Panc1 (cell line): Measurements from ENCODE around the gene ELOA. TPM values are rescaled to one million over a fixed set of nuclear protein-coding genes. Genes with fewer than 3 reads are reported as not detected.

Experiments
- ATAC-seq: fragments of 200-7000 bp; cut with Tn5 transposase; 2 replicates; pipeline ENCODE4 v1.9.1; 2020; ENCODE audit warnings: mild to moderate bottlenecking, moderate library complexity
- BruUV-seq: library from RNA; stranded (reverse); fragments of 400-500 nt; replicated peaks from 2 replicates; lab custom pipeline; 2021; lab: Mats Ljungman, UMichigan
- CTCF ChIA-PET: fragments of 300-600 bp; sonication (Branson Sonifier 250); formaldehyde crosslinking; loops from one replicate; lab custom pipeline; 2022; ENCODE audit warnings: antibody characterized with exemption; lab: Charles Lee
- POLR2A ChIA-PET: fragments of 300-600 bp; sonication (Branson Sonifier 250); formaldehyde crosslinking; loops from one replicate; lab custom pipeline; 2022; ENCODE audit warnings: antibody characterized with exemption; lab: Charles Lee
- DNase-seq: peaks from one replicate; pipeline ENCODE4 v3.0.0-alpha.2; 2010; ENCODE audit warnings: low read depth, low spot score
- H3K27ac ChIP-seq: 2 replicates; pipeline ENCODE4 v1.5.1; 2011; ENCODE audit warnings: mild to moderate bottlenecking, low read length, inconsistent platforms
- H3K27me3 ChIP-seq: fragments of 200-500 bp; sonication (Bioruptor generic); 2 replicates; pipeline ENCODE4 v1.6.0; 2014; ENCODE audit warnings: low read length, inconsistent platforms; ENCODE audit not compliant: control insufficient read depth, insufficient read depth
- H3K36me3 ChIP-seq: fragments of 200-500 bp; sonication (Bioruptor generic); 2 replicates; pipeline ENCODE4 v1.5.1; 2014; ENCODE audit warnings: inconsistent platforms, mild to moderate bottlenecking, low read length, moderate library complexity; ENCODE audit not compliant: control insufficient read depth, insufficient read depth
- H3K4me1 ChIP-seq: 2 replicates; pipeline ENCODE4 v1.5.1; 2011; ENCODE audit warnings: inconsistent platforms, mild to moderate bottlenecking, low read length, moderate library complexity; ENCODE audit not compliant: control insufficient read depth, insufficient read depth
- H3K4me3 ChIP-seq, 2 experiments: 2 replicates each; pipeline ENCODE4 v1.5.1; 2011 to 2012; ENCODE audit warnings: low read depth in 2 of 2, low read length in 2 of 2, mild to moderate bottlenecking in 2 of 2, inconsistent platforms in 1 of 2, moderate library complexity in 1 of 2
- H3K9me3 ChIP-seq: fragments of 200-500 bp; sonication (Bioruptor generic); 2 replicates; pipeline ENCODE4 v1.5.1; 2014; ENCODE audit warnings: low read depth, mild to moderate bottlenecking, inconsistent platforms, low read length, moderate library complexity; ENCODE audit not compliant: control insufficient read depth, insufficient read depth
- POLR2AphosphoS5 ChIP-seq: IDR thresholded peaks from 2 replicates; pipeline ENCODE4 v1.6.1; 2012; ENCODE audit warnings: mild to moderate bottlenecking, low read depth, low read length, moderate library complexity
- SIN3A ChIP-seq: IDR thresholded peaks from 2 replicates; pipeline ENCODE4 v1.6.1; 2012; ENCODE audit warnings: low read depth, mild to moderate bottlenecking, low read length, moderate library complexity, borderline replicate concordance; ENCODE audit not compliant: insufficient read depth
- TCF7L2 ChIP-seq: IDR thresholded peaks from 2 replicates; pipeline ENCODE4 v1.6.1; 2011; ENCODE audit warnings: mild to moderate bottlenecking, low read depth, low read length, inconsistent platforms
- in situ Hi-C: cut with HindIII; loops from 2 replicates; pipeline ENCODE4 v1.10.0; 2016; ENCODE audit warnings: low sequenced_read_pairs, low pct_unique_long_range_greater_than_20kb
- intact Hi-C: fragments of 100-400 bp; cut with micrococcal nuclease; formaldehyde crosslinking; loops from one replicate; pipeline ENCODE4 v1.10.0; 2022; ENCODE audit not compliant: unreplicated experiment
- total RNA-seq: library from RNA; stranded (reverse); gene quantifications from one replicate; pipeline ENCODE4 v1.2.1, GENCODE V29; 2021; ENCODE audit not compliant: unreplicated experiment
- TF ChIP-seq, protein P1 (sequence below), 2 experiments: IDR thresholded peaks; 2 replicates each; pipeline ENCODE4 v1.6.1; 2011 to 2012; ENCODE audit warnings: low read depth in 2 of 2, control low read depth in 1 of 2, low read length in 1 of 2, mild to moderate bottlenecking in 1 of 2, moderate library complexity in 1 of 2; ENCODE audit not compliant: insufficient read depth in 1 of 2
- TF ChIP-seq, protein P2 (sequence below): fragments of 450-650 bp; IDR thresholded peaks from 2 replicates; pipeline ENCODE4 v1.5.1; 2017; ENCODE audit warnings: mild to moderate bottlenecking

ELOA gene
- total RNA-seq, 1 experiment from 2014 or later = 58.5 TPM

DNA sequence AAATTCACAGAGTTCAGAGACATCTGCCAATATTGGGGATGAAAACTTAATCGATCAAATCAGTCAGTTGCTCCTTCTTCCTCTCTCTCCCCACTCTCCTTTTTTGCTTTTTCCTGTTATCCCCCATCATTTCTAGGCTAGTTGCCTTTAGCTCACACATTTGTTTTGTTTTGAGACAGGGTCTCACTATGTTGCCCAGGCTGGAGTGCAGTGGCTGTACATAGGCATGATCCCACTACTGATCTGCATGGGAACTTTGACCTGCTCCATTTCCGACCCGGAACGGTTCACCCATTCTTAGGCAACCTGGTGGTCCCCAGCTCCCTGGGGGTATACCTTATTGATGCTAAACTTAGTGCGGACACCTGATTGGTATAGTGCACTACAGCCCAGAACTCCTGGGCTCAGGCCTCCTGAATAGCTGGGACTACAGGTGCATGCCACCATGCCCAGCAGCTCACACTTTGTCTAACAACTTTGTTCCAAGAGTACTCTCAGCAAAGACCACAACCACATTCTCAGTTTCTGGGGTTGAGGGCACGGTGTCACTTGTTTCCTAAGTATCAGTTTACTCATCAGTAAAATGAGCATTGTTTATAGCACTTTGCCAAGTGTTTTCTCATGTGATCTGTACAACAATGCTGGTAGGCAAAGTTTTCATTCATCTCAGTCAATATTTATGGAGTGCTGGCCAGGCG is 6.7 kb upstream of the ELOA start:
- Histone ChIP-seq H3K9me3 (no peaks in the 10 kb centered on the region), H3K4me3 (no peak overlapping the region), H3K36me3 (no peaks in the 10 kb centered on the region), H3K4me1 (peaks cover 2% of the 10 kb centered on the region; the same call in 1 of the 2 replicates), H3K27me3 (no peaks in the 10 kb centered on the region), H3K27ac (no peak overlapping the region)
- TF ChIP-seq, protein P1, sequence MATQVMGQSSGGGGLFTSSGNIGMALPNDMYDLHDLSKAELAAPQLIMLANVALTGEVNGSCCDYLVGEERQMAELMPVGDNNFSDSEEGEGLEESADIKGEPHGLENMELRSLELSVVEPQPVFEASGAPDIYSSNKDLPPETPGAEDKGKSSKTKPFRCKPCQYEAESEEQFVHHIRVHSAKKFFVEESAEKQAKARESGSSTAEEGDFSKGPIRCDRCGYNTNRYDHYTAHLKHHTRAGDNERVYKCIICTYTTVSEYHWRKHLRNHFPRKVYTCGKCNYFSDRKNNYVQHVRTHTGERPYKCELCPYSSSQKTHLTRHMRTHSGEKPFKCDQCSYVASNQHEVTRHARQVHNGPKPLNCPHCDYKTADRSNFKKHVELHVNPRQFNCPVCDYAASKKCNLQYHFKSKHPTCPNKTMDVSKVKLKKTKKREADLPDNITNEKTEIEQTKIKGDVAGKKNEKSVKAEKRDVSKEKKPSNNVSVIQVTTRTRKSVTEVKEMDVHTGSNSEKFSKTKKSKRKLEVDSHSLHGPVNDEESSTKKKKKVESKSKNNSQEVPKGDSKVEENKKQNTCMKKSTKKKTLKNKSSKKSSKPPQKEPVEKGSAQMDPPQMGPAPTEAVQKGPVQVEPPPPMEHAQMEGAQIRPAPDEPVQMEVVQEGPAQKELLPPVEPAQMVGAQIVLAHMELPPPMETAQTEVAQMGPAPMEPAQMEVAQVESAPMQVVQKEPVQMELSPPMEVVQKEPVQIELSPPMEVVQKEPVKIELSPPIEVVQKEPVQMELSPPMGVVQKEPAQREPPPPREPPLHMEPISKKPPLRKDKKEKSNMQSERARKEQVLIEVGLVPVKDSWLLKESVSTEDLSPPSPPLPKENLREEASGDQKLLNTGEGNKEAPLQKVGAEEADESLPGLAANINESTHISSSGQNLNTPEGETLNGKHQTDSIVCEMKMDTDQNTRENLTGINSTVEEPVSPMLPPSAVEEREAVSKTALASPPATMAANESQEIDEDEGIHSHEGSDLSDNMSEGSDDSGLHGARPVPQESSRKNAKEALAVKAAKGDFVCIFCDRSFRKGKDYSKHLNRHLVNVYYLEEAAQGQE (IDR thresholded peaks at IDR 0.05; ENCODE audit: insufficient read depth in 1 of 2, low read depth in 2 of 2, low read length in 1 of 2) = no peak
- no peak for TF ChIP-seq SIN3A
- TF ChIP-seq TCF7L2 = no peak
- TF ChIP-seq, protein P2, sequence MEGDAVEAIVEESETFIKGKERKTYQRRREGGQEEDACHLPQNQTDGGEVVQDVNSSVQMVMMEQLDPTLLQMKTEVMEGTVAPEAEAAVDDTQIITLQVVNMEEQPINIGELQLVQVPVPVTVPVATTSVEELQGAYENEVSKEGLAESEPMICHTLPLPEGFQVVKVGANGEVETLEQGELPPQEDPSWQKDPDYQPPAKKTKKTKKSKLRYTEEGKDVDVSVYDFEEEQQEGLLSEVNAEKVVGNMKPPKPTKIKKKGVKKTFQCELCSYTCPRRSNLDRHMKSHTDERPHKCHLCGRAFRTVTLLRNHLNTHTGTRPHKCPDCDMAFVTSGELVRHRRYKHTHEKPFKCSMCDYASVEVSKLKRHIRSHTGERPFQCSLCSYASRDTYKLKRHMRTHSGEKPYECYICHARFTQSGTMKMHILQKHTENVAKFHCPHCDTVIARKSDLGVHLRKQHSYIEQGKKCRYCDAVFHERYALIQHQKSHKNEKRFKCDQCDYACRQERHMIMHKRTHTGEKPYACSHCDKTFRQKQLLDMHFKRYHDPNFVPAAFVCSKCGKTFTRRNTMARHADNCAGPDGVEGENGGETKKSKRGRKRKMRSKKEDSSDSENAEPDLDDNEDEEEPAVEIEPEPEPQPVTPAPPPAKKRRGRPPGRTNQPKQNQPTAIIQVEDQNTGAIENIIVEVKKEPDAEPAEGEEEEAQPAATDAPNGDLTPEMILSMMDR = no peak
- no peak for TF ChIP-seq POLR2AphosphoS5
- intact Hi-C loops (no loop called here), in situ Hi-C loops (no loop called here)
- ATAC-seq (no peak), DNase-seq (no peak)
- CTCF ChIA-PET = no interaction called here
- BruUV-seq = no TSS peak
- POLR2A ChIA-PET = interaction anchor here (0.6 to 0.7 kb wide), 2 partner anchors 12 to 171 kb away, joined by 4 to 5 read pairs; no protein-coding TSS in a partner anchor

DNA sequence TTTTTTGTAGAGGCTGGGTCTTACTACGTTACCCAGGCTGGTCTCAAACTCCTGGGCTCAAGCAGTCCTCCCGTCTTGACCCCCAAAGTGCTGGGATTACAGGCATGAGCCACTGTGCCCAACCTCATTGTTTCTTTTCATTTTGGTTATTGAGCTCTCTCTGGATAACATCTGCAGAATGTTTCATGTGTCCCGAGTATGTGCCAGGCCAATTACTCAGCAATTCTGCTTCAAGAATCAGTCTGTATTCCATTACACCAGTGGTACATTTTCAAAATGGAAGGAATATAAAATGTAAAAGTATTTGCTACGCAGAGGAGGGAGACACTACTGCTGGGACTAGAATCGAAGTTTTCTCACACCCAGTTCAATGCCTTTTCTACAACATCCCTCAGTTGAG is 1.7 kb upstream of the ELOA start:
- Histone ChIP-seq H3K27me3 (no peaks in the 10 kb centered on the region), H3K4me3 (no peak overlapping the region), H3K9me3 (no peaks in the 10 kb centered on the region), H3K36me3 (peaks cover 4% of the 10 kb centered on the region), H3K4me1 (peaks cover 23% of the 10 kb centered on the region), H3K27ac (peak overlapping the region; percentile 94; the same call in 1 of the 2 replicates)
- DNase-seq (no peak), ATAC-seq (no peak)
- POLR2A ChIA-PET = no interaction called here
- no peak for TF ChIP-seq SIN3A
- no peak for TF ChIP-seq POLR2AphosphoS5
- no peak for TF ChIP-seq TCF7L2
- TF ChIP-seq, protein P1 (IDR thresholded peaks at IDR 0.05; ENCODE audit: insufficient read depth in 1 of 2, low read depth in 2 of 2, low read length in 1 of 2) = no peak
- TF ChIP-seq, protein P2 = no peak
- intact Hi-C loops = loop anchor here (5.0 kb wide), 1 partner anchor 34 kb away; no protein-coding TSS in a partner anchor
- no TSS peak for BruUV-seq
- in situ Hi-C loops = no loop called here
- CTCF ChIA-PET = no interaction called here
